GM12874 (cell line): ENCODE data around the gene JUP.

Experiments
- TF ChIP-seq, protein P1 (sequence below): IDR thresholded peaks from 2 replicates; pipeline ENCODE4 v1.5.1; 2011; ENCODE audit warnings: low read depth, mild to moderate bottlenecking, control low read depth, low read length, moderate library complexity; ENCODE audit not compliant: insufficient read depth

JUP gene

DNA sequence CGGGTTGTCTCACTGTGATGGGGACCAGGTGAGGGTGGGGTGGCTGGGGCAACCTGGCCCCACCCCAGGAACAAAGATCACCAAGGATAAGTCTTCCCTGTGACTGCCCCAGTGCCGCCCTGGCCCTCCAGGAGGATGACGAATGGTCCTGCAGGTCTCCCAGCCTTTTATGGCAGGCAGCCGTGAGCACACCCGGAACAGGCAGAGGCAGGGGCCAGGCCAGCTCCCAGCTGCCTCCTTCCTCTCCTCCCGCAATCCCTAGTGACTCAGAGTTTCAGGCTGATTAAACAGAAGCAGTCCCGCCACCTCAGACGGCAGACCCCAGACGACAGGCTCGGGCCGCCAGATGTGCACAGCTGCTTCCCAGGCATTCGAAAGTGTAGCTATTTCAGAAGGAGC, 13.3 kb downstream of the JUP start:
- TF ChIP-seq, protein P1, sequence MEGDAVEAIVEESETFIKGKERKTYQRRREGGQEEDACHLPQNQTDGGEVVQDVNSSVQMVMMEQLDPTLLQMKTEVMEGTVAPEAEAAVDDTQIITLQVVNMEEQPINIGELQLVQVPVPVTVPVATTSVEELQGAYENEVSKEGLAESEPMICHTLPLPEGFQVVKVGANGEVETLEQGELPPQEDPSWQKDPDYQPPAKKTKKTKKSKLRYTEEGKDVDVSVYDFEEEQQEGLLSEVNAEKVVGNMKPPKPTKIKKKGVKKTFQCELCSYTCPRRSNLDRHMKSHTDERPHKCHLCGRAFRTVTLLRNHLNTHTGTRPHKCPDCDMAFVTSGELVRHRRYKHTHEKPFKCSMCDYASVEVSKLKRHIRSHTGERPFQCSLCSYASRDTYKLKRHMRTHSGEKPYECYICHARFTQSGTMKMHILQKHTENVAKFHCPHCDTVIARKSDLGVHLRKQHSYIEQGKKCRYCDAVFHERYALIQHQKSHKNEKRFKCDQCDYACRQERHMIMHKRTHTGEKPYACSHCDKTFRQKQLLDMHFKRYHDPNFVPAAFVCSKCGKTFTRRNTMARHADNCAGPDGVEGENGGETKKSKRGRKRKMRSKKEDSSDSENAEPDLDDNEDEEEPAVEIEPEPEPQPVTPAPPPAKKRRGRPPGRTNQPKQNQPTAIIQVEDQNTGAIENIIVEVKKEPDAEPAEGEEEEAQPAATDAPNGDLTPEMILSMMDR, result no peak

DNA sequence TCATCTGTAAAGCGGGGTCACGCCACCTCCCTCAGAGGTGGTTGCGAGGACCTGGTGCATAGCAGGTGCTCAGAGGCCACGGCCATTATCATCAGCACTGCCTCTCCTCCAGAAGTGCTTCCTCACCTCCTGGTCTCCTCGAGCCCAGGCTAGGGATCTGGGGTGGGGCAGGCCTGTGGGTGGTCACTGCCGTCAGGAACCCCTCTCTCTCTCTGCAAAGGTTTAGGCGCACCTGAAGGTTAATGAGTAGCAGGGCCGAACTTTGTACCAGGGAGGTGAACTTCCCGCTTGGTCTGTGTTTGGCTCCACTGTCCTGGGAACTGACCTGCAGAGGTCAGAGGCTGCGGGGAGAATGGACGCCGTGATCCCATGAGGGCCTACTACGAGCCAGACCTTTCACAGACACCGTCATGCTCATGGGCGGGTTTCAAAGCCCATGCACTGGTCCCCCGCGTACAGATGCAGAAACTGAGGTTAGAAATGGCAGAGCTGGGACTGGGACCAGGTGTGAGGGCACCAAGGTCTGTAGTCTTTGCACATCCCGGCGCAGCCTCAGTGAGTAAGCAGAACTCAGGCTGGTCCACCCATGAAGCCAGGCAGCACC, 13.8 kb downstream of the JUP start:
- TF ChIP-seq, protein P1, result no peak

DNA sequence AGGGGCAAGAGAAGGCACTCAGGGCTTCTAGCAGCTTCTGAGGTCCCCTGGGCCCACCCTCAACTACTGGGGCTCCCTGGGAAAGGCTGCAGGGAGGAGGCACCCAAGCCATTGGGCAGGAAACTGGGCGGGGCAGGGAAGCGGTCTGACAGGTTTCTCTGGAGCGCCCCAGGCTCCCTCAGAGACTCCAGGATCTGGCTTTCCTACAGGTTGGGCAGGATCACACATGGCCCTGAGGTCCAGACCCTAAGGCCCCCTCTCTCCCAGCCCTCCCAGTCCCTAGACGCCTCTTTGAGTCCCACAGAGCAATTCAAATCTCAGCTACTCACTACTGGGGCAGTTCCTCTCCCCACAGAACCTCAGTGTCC, 14.3 kb downstream of the JUP start:
- TF ChIP-seq, protein P1, result no peak

DNA sequence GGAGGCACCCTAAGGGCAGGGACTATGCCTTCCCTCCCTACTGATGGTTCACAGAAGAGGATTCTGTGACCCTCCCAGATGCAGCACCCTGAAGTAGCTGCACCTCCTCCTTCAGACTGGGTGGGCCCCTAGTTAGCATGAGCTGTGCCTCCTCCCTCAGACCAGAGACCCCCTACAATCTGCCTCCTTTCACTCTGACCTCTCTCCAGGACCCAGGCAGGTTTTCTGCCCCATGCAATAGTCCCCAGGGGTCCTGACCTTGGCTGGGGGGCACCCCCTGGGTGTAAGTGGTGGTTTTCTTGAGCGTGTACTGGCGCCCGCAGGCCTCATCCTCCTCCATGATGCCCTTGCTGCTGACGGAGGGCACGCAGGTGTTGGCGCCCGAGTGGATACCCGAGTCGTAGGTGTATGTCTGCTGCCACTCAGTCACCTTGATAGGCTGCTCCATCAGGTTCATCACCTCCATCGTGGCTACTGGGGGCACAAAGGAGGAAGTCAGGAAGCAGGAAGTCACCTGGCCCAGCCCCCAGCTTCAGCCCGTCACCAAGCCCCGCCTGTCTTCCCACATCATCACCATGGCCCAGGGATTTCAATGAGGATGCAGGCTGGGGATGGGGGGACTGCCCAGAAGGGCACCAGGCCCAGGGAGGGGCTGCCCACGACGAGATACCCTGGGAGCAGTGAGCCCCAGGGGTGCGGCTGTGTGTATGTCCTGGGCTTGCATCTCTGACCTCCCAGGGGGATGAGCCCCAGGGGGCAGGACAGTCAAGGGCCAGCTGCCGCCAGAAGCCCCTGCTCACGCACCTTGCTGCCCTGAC, 14.9 kb downstream of the JUP start:
- TF ChIP-seq, protein P1, result no peak

DNA sequence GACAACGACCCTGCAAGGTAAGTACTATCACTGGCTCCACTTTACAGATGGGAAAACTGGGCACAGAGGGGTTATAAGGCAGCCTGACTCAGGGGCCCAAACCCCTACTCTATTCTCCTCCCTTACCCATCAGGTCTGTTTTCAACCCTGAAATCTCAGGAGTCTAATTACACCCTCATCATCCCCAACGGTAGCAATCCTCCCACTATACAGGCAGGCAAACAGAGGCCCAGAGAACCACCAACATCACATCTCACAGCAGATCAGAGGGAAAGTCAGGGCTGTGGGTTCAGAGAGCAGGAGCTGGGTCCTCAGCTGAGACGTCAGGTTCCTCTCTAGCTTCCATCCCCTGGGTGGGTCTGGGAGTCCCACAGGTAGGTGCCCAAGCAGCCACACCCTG, 16.5 kb downstream of the JUP start:
- TF ChIP-seq, protein P1, result no peak

DNA sequence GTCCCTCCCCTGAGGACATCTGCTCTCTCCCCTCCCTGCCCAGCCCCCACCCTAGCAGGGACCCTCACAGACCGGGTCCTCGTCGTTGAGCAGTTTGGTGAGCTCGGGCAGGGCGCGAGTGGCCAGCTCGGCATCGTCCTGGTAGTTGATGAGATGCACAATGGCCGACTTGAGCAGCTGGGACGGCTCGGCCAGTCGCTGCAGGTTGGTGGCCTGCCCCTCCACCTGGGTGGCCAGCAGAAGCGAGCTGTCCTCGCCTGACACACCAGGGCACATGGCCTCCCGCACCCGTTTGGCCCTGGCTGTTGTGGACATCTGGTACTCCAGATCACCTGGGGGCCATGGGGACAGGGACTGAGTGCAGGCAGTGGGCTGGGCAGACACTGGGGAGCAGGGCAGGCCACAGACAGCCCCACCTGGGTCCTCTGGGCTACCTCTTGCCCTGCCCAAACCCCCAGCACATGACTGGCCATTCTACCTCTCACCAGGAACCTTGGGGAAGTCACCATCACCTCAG, 17.1 kb downstream of the JUP start:
- TF ChIP-seq, protein P1, result no peak

DNA sequence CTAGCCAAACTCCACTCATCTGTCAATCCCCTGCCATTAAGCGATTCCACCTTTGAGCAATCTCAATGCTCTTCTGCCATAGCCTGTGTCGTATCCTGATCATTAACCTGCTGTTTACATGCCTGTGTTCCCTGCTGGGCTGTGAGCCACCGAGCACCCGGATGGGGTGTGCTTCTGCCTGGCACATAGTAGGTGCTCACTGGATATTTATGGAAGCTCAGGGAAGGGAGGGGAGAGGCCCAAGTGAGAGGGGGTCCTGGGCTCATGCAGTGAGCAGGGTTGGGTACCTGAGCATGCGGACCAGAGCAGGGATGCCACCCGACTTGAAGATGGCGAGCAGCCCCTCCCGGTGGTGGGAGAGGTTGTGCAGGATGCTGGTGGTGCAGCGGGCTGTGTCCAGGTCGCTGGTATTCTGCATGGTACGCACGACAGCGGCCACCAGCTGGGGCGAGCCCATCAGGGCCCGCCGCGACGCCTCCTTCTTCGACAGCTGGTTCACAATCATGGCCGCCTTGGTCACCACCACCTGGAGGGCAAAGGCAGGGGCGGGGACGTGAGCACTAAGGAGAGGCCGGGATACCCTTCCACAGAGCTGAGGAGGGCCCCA, 17.7 kb downstream of the JUP start:
- TF ChIP-seq, protein P1, result no peak
